HEK293T (cell line): ENCODE measurements around the gene CD44.

Source experiments
- CTCF ChIA-PET: fragments of 350-600 bp; formaldehyde crosslinking; extraction: SDS; loops from one replicate; lab custom pipeline; 2021; ENCODE audit warnings: antibody characterized with exemption, inconsistent platforms; lab: Yijun Ruan, JAX
- POLR2A ChIA-PET: fragments of 350-600 bp; formaldehyde crosslinking; extraction: SDS; loops from one replicate; lab custom pipeline; 2020; ENCODE audit warnings: antibody characterized with exemption, inconsistent platforms; lab: Yijun Ruan, JAX
- DNase-seq: peaks from one replicate; pipeline ENCODE4 v3.0.0; 2012; ENCODE audit warnings: mixed read lengths; ENCODE audit errors: extremely low spot score
- ARNT ChIP-seq: fragments of 450-650 bp; IDR thresholded peaks from 2 replicates; pipeline ENCODE4 v1.6.1; 2017; ENCODE audit warnings: mild to moderate bottlenecking
- BHLHE40 ChIP-seq: fragments of 450-650 bp; IDR thresholded peaks from 2 replicates; pipeline ENCODE4 v1.6.1; 2016; ENCODE audit warnings: mild to moderate bottlenecking, moderate library complexity, borderline replicate concordance
- CTBP1 ChIP-seq: fragments of 450-650 bp; IDR thresholded peaks from 2 replicates; pipeline ENCODE4 v1.6.1; 2016; ENCODE audit warnings: borderline replicate concordance
- ELF4 ChIP-seq: fragments of 450-650 bp; IDR thresholded peaks from 2 replicates; pipeline ENCODE4 v1.6.1; 2017; ENCODE audit warnings: antibody characterized with exemption
- FOXA1 ChIP-seq: fragments of 450-650 bp; IDR thresholded peaks from 2 replicates; pipeline ENCODE4 v1.6.1; 2016; ENCODE audit warnings: mild to moderate bottlenecking
- FOXK2 ChIP-seq: fragments of 450-650 bp; IDR thresholded peaks from 2 replicates; pipeline ENCODE4 v1.6.1; 2016; ENCODE audit warnings: mild to moderate bottlenecking
- FOXM1 ChIP-seq: fragments of 450-650 bp; IDR thresholded peaks from 2 replicates; pipeline ENCODE4 v1.6.1; 2017; ENCODE audit warnings: mild to moderate bottlenecking, borderline replicate concordance
- HDGF ChIP-seq: fragments of 450-650 bp; IDR thresholded peaks from 2 replicates; pipeline ENCODE4 v1.6.1; 2017; ENCODE audit warnings: antibody characterized with exemption, borderline replicate concordance
- L3MBTL2 ChIP-seq: fragments of 450-650 bp; conservative IDR thresholded peaks from 2 replicates; pipeline ENCODE4 v1.6.1; 2016; ENCODE audit warnings: mild to moderate bottlenecking
- LEF1 ChIP-seq: fragments of 450-650 bp; IDR thresholded peaks from 2 replicates; pipeline ENCODE4 v1.6.1; 2017; ENCODE audit warnings: mild to moderate bottlenecking, borderline replicate concordance
- NFRKB ChIP-seq: fragments of 450-650 bp; IDR thresholded peaks from 2 replicates; pipeline ENCODE4 v1.6.1; 2016; ENCODE audit warnings: mild to moderate bottlenecking, moderate library complexity
- PKNOX1 ChIP-seq: fragments of 450-650 bp; IDR thresholded peaks from 2 replicates; pipeline ENCODE4 v1.6.1; 2016
- SP1 ChIP-seq: fragments of 450-650 bp; IDR thresholded peaks from 2 replicates; pipeline ENCODE4 v1.6.1; 2017
- SUZ12 ChIP-seq: fragments of 450-650 bp; IDR thresholded peaks from 2 replicates; pipeline ENCODE4 v1.6.1; 2016; ENCODE audit warnings: mild to moderate bottlenecking
- TARDBP ChIP-seq: fragments of 450-650 bp; IDR thresholded peaks from 2 replicates; pipeline ENCODE4 v1.6.1; 2016
- ZNF384 ChIP-seq: fragments of 450-650 bp; IDR thresholded peaks from 2 replicates; pipeline ENCODE4 v1.6.1; 2016

Gene CD44

GRCh38 chr11:35109827-35110226 is 29.1 kb upstream of the CD44 start:
- no peak for TF ChIP-seq L3MBTL2
- no peak for TF ChIP-seq HDGF
- TF ChIP-seq FOXK2 = no peak
- TF ChIP-seq NFRKB = no peak
- no peak for DNase-seq
- POLR2A ChIA-PET = no interaction called here
- CTCF ChIA-PET = no interaction called here

- no peak for DNase-seq
- CTCF ChIA-PET = no interaction called here
- no peak for TF ChIP-seq FOXK2
- TF ChIP-seq ZNF384 = no peak
- no peak for TF ChIP-seq CTBP1
- TF ChIP-seq ARNT = no peak
- TF ChIP-seq FOXA1 = no peak
- no peak for TF ChIP-seq TARDBP
- TF ChIP-seq PKNOX1 = no peak
- no peak for TF ChIP-seq HDGF
- TF ChIP-seq LEF1 = no peak
- no peak for TF ChIP-seq BHLHE40
- POLR2A ChIA-PET = no interaction called here
These were observed 27.6 kb upstream of the CD44 start for GRCh38 chr11:35111161-35112055.

- DNase-seq = no peak
- TF ChIP-seq SP1 = no peak
- no peak for TF ChIP-seq FOXA1
- no peak for TF ChIP-seq FOXK2
- no peak for TF ChIP-seq ELF4
- TF ChIP-seq NFRKB = no peak
- no peak for TF ChIP-seq ZNF384
- TF ChIP-seq SUZ12 = no peak
- TF ChIP-seq LEF1 = no peak
- no peak for TF ChIP-seq L3MBTL2
- no peak for TF ChIP-seq ARNT
- TF ChIP-seq CTBP1 = no peak
- no peak for TF ChIP-seq TARDBP
- TF ChIP-seq HDGF = no peak
- no peak for TF ChIP-seq BHLHE40
- no peak for TF ChIP-seq PKNOX1
- TF ChIP-seq FOXM1 = no peak
- ChIA-PET POLR2A (no interaction called here), CTCF (no interaction called here)
These were observed 26.7 kb upstream of the CD44 start for GRCh38 chr11:35112056-35112845.

- ChIA-PET POLR2A (no interaction called here), CTCF (no interaction called here)
- DNase-seq = no peak
- TF ChIP-seq ELF4 (no peak), BHLHE40 (no peak), PKNOX1 (no peak), SUZ12 (no peak)
These were observed 26.2 kb upstream of the CD44 start for GRCh38 chr11:35112846-35113105.

GRCh38 chr11:35114906-35115687 is 23.9 kb upstream of the CD44 start:
- no peak for DNase-seq
- ChIA-PET CTCF (no interaction called here), POLR2A (no interaction called here)
- TF ChIP-seq L3MBTL2 (no peak), PKNOX1 (no peak), LEF1 (no peak), ZNF384 (no peak), NFRKB (no peak), HDGF (no peak), ARNT (no peak), CTBP1 (no peak), SP1 (no peak), SUZ12 (no peak), FOXA1 (no peak), TARDBP (no peak), FOXM1 (no peak), BHLHE40 (no peak), ELF4 (no peak), FOXK2 (no peak)
